ENCODE data around the gene SLC25A53. TPM values are rescaled to one million over a fixed set of nuclear protein-coding genes. Genes with fewer than 3 reads are reported as not detected.

The SLC25A53 gene
- total and polyA plus RNA-seq, 2 of the 13 experiments (the other 11 are each of a cell fraction or from before 2014, with no cell fraction given): 3.4 to 4.5 TPM

GRCh38 chrX:104156630-104157529, at the start of gene SLC25A53 (continued):
- TF ChIP-seq SKI (IDR thresholded peaks at IDR 0.05; ENCODE audit: partially characterized antibody) (peak; percentile 19), ZFP90 (CRISPR knock-in tag; IDR thresholded peaks at IDR 0.05; ENCODE audit: borderline replicate concordance) (no peak), ARID5B (CRISPR knock-in tag; IDR thresholded peaks at IDR 0.05) (peak; percentile 21; the same call in 1 of the 2 replicates), ATF7-NPFF (CRISPR knock-in tag; IDR thresholded peaks at IDR 0.05; ENCODE audit: low read depth) (no peak), FOXO1 (CRISPR knock-in tag; IDR thresholded peaks at IDR 0.05) (0 out of 2 replicates have a peak, but pooled peaks have one; percentile 22), MTF1 (CRISPR knock-in tag; IDR thresholded peaks at IDR 0.05) (no peak), XRCC5 (optimal IDR thresholded peaks at IDR 0.05; ENCODE audit: low read length) (peak; percentile 77), TFE3 (CRISPR knock-in tag; IDR thresholded peaks at IDR 0.05) (0 out of 2 replicates have a peak, but pooled peaks have one; percentile 14), ZNF350 (CRISPR knock-in tag; IDR thresholded peaks at IDR 0.05; ENCODE audit: borderline replicate concordance, low read depth) (peak; percentile 71; the same call in 1 of the 2 replicates), HNRNPH1 (optimal IDR thresholded peaks at IDR 0.05; ENCODE audit: low read depth, low read length) (no peak), DMTF1 (CRISPR knock-in tag; IDR thresholded peaks at IDR 0.05) (no peak), ZBTB38 (CRISPR knock-in tag; IDR thresholded peaks at IDR 0.05) (0 out of 2 replicates have a peak, but pooled peaks have one; percentile 18), SPEN (CRISPR knock-in tag; IDR thresholded peaks at IDR 0.05; ENCODE audit: low read depth) (peak; percentile 72)
- TF ChIP-seq, protein P1, sequence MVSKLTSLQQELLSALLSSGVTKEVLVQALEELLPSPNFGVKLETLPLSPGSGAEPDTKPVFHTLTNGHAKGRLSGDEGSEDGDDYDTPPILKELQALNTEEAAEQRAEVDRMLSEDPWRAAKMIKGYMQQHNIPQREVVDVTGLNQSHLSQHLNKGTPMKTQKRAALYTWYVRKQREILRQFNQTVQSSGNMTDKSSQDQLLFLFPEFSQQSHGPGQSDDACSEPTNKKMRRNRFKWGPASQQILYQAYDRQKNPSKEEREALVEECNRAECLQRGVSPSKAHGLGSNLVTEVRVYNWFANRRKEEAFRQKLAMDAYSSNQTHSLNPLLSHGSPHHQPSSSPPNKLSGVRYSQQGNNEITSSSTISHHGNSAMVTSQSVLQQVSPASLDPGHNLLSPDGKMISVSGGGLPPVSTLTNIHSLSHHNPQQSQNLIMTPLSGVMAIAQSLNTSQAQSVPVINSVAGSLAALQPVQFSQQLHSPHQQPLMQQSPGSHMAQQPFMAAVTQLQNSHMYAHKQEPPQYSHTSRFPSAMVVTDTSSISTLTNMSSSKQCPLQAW (CRISPR knock-in tag; IDR thresholded peaks at IDR 0.05): no peak
- TF ChIP-seq, protein P2, sequence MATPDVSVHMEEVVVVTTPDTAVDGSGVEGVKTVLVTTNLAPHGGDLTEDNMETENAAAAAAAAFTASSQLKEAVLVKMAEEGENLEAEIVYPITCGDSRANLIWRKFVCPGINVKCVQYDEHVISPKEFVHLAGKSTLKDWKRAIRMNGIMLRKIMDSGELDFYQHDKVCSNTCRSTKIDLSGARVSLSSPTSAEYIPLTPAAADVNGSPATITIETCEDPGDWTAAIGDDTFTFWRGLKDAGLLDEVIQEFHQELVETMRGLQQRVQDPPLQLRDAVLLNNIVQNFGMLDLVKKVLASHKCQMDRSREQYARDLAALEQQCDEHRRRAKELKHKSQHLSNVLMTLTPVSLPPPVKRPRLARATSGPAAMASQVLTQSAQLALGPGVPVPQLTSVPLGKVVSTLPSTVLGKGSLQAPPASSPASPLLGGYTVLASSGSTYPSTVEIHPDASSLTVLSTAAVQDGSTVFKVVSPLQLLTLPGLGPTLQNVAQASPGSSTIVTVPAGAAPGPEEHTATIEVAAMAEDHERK (CRISPR knock-in tag; IDR thresholded peaks at IDR 0.05; ENCODE audit: low read depth): 0 out of 2 replicates have a peak, but pooled peaks have one; percentile 48
